Cardiac atrium fibroblast (primary cell): ENCODE data around the gene EFHD2. TPM values are rescaled to one million over a fixed set of nuclear protein-coding genes. Genes with fewer than 3 reads are reported as not detected.

Experiments used
- total RNA-seq: library from RNA; depleted of rRNA; stranded (reverse); fragments of >200 nt; gene quantifications from 2 replicates; pipeline ENCODE4 v1.2.3, GENCODE V29; 2015

EFHD2 gene
- total RNA-seq, result 9.4 and 17.3 TPM in 2 replicates

GRCh38 chr1:15409388-15410222 is at the start of gene EFHD2:
Gene EFHD2, plus strand, starts transcription at chr1:15409888. Its CDS starts 84 bp downstream, at chr1:15409972.

GRCh38 chr1:15456313-15456954 is 46.7 kb downstream of the EFHD2 start, which contains the start of gene CELA2A:
Gene CELA2A, plus strand, starts transcription at chr1:15456732. Its CDS starts 22 bp downstream, at chr1:15456754.

DNA sequence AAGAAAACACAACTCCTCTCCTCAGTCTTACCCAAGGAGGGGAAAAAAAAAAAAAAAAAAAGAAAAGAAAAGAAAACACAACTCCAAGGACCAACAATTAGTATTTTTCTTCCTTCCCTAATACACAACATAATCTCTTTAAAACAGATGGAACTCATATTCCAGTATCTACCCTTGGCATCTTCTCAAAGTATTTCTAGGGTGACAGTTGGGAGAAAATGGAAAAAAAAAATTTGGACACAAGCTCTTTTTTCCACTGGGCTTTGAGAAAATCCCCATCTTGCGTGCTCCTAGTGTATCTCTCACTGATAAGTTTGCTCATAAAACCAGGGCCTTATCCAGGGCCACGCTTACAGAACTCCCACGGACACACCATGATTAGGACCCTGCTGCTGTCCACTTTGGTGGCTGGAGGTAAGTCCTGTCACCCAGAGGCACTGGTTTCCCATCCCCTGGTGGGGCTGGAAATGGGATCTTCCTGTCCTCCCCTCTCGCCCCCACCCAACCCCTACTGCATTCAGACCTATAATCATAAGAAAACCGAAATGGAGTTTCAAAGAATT is 66.1 kb downstream of the EFHD2 start, which contains the start of gene CELA2B:
CELA2B (plus strand) TSS at position 353 of the 563 bp plus-strand sequence; CDS start at position 375, 22 bp downstream.

Other genes starting within 250 kb of the EFHD2 start
- not detected in 2 replicates for gene FHAD1, start 162.7 kb upstream of the EFHD2 start, total RNA-seq
- gene CTRC, start 28.6 kb downstream of the EFHD2 start, total RNA-seq, result not detected in 2 replicates
- not detected in 2 replicates for gene CELA2A, start 46.8 kb downstream of the EFHD2 start, total RNA-seq
- not detected in 2 replicates for gene CELA2B, start 66.2 kb downstream of the EFHD2 start, total RNA-seq
- gene CASP9, start 114.3 kb downstream of the EFHD2 start, total RNA-seq, result 10.5 and 15.1 TPM in 2 replicates
- gene DNAJC16, start 117.0 kb downstream of the EFHD2 start, total RNA-seq, result 17.3 and 20.6 TPM in 2 replicates
- 0.16 and 0.36 TPM in 2 replicates for gene AGMAT, start 175.2 kb downstream of the EFHD2 start, total RNA-seq
- 6.6 and 7.8 TPM in 2 replicates for gene DDI2, start 207.6 kb downstream of the EFHD2 start, total RNA-seq